HG02610 (cell line): ENCODE data around the gene DMAC2L.
A peak's percentile ranks its signal among the peaks of the same experiment; 100 is the strongest.
"Not testable (repeated sequence)": the region's sequence is repeated elsewhere in the genome, so short reads cannot be mapped to it uniquely, and the experiment has no call there.

Source experiments
- ATAC-seq: cut with Tn5 transposase; IDR thresholded peaks from one replicate; pipeline ENCODE4 v1.9.1; 2021; ENCODE audit warnings: mild to moderate bottlenecking, moderate library complexity; ENCODE audit not compliant: unreplicated experiment

The DMAC2L gene

GRCh38 chr14:50353126-50353525 lies 41.0 kb downstream of the DMAC2L start:
- ATAC-seq: no peak

GRCh38 chr14:50354527-50354926 lies 42.4 kb downstream of the DMAC2L start:
- no peak for ATAC-seq

GRCh38 chr14:50355692-50356091 lies 43.6 kb downstream of the DMAC2L start:
- ATAC-seq: no peak

GRCh38 chr14:50356283-50356682 lies 44.2 kb downstream of the DMAC2L start:
- ATAC-seq: not testable (repeated sequence)

- ATAC-seq: no peak
Observed at GRCh38 chr14:50357124-50357523, 45.0 kb downstream of the DMAC2L start.

GRCh38 chr14:50357753-50358395 lies 45.8 kb downstream of the DMAC2L start:
- no peak for ATAC-seq

GRCh38 chr14:50359631-50360030 lies 47.5 kb downstream of the DMAC2L start:
- ATAC-seq: no peak

- no peak for ATAC-seq
Observed at GRCh38 chr14:50360093-50360492, 48.0 kb downstream of the DMAC2L start.

- ATAC-seq: no peak
Observed at GRCh38 chr14:50360851-50361250, 48.7 kb downstream of the DMAC2L start.

GRCh38 chr14:50361473-50362403 lies 49.6 kb downstream of the DMAC2L start:
- not testable (repeated sequence) for ATAC-seq

- ATAC-seq: peak; percentile 28
Observed at GRCh38 chr14:50362764-50363713, 50.9 kb downstream of the DMAC2L start.

GRCh38 chr14:50363714-50364111 lies 51.6 kb downstream of the DMAC2L start:
- peak; percentile 98 for ATAC-seq

GRCh38 chr14:50364792-50365191 lies 52.7 kb downstream of the DMAC2L start:
- ATAC-seq: no peak

GRCh38 chr14:50365572-50365971 lies 53.4 kb downstream of the DMAC2L start:
- not testable (repeated sequence) for ATAC-seq

GRCh38 chr14:50366115-50366514 lies 54.0 kb downstream of the DMAC2L start:
- no peak for ATAC-seq

- ATAC-seq: no peak
Observed at GRCh38 chr14:50366589-50366988, 54.5 kb downstream of the DMAC2L start.

- ATAC-seq: no peak
Observed at GRCh38 chr14:50371546-50371945, 59.4 kb downstream of the DMAC2L start.

- no peak for ATAC-seq
Observed at GRCh38 chr14:50373959-50374358, 61.8 kb downstream of the DMAC2L start.

GRCh38 chr14:50375760-50376159 lies 63.6 kb downstream of the DMAC2L start:
- no peak for ATAC-seq
